ENCODE data around the gene WDFY4. TPM values are rescaled to one million over a fixed set of nuclear protein-coding genes. Genes with fewer than 3 reads are reported as not detected.
A peak's percentile ranks its signal among the peaks of the same experiment; 100 is the strongest.

The WDFY4 gene
- total and polyA plus RNA-seq, 4 donors = 3.1 to 3.8 (median 3.5) TPM

GRCh38 chr10:48704156-48704555 lies 19.5 kb downstream of the WDFY4 start:
- H3K4me1 ChIP-seq (ENCODE audit: control insufficient read depth, insufficient read depth, low read length) = peaks cover 10% of the 10 kb centered on the region
- H3K27me3 ChIP-seq (ENCODE audit: control insufficient read depth, insufficient read depth, low read length) = no peaks in the 10 kb centered on the region
- H3K27ac ChIP-seq (ENCODE audit: low read depth, low read length) = no peak overlapping the region
- 77% methylated on average over 5 of the region's 5 CpGs for WGBS (ENCODE audit: insufficient coverage)
- H3K4me3 ChIP-seq (ENCODE audit: low read depth, low read length) = no peak overlapping the region
- H3K36me3 ChIP-seq (ENCODE audit: control insufficient read depth, insufficient read depth, low read length) = no peaks in the 10 kb centered on the region
- no peak for DNase-seq (ENCODE audit: low read depth in 4 of 6, low spot score in 6 of 6)
- H3K9me3 ChIP-seq (ENCODE audit: control insufficient read depth, insufficient read depth, low read length) = no peaks in the 10 kb centered on the region

- WGBS (ENCODE audit: insufficient coverage) = 83% methylated on average over 7 of the region's 9 CpGs
- no peaks in the 10 kb centered on the region for H3K36me3 ChIP-seq (ENCODE audit: control insufficient read depth, insufficient read depth, low read length)
Measured at GRCh38 chr10:48705401-48705938, 20.8 kb downstream of the WDFY4 start.

GRCh38 chr10:48707472-48707871 lies 22.8 kb downstream of the WDFY4 start:
- DNase-seq (ENCODE audit: low read depth in 4 of 6, low spot score in 6 of 6) = no peak
- no peaks in the 10 kb centered on the region for H3K9me3 ChIP-seq (ENCODE audit: control insufficient read depth, insufficient read depth, low read length)
- H3K27ac ChIP-seq (ENCODE audit: low read depth, low read length) = no peak overlapping the region
- H3K4me3 ChIP-seq (ENCODE audit: low read depth, low read length) = no peak overlapping the region
- no peaks in the 10 kb centered on the region for H3K27me3 ChIP-seq (ENCODE audit: control insufficient read depth, insufficient read depth, low read length)
- H3K36me3 ChIP-seq (ENCODE audit: control insufficient read depth, insufficient read depth, low read length) = no peaks in the 10 kb centered on the region
- peaks cover 10% of the 10 kb centered on the region for H3K4me1 ChIP-seq (ENCODE audit: control insufficient read depth, insufficient read depth, low read length)
- 73% methylated on average over 1 of the region's 2 CpGs for WGBS (ENCODE audit: insufficient coverage)

More at GRCh38 chr10:48705401-48705938, 20.8 kb downstream of the WDFY4 start:
- DNase-seq (ENCODE audit: low read depth in 4 of 6, low spot score in 6 of 6) = no peak
- H3K4me1 ChIP-seq (ENCODE audit: control insufficient read depth, insufficient read depth, low read length) = peaks cover 10% of the 10 kb centered on the region
- no peaks in the 10 kb centered on the region for H3K27me3 ChIP-seq (ENCODE audit: control insufficient read depth, insufficient read depth, low read length)
- no peak overlapping the region for H3K27ac ChIP-seq (ENCODE audit: low read depth, low read length)
- no peak overlapping the region for H3K4me3 ChIP-seq (ENCODE audit: low read depth, low read length)
- H3K9me3 ChIP-seq (ENCODE audit: control insufficient read depth, insufficient read depth, low read length) = no peaks in the 10 kb centered on the region

GRCh38 chr10:48708144-48708543 lies 23.5 kb downstream of the WDFY4 start:
- no peak overlapping the region for H3K27ac ChIP-seq (ENCODE audit: low read depth, low read length)
- no peaks in the 10 kb centered on the region for H3K9me3 ChIP-seq (ENCODE audit: control insufficient read depth, insufficient read depth, low read length)
- H3K4me1 ChIP-seq (ENCODE audit: control insufficient read depth, insufficient read depth, low read length) = peaks cover 10% of the 10 kb centered on the region
- H3K4me3 ChIP-seq (ENCODE audit: low read depth, low read length) = no peak overlapping the region
- H3K36me3 ChIP-seq (ENCODE audit: control insufficient read depth, insufficient read depth, low read length) = no peaks in the 10 kb centered on the region
- 40% methylated on average over 1 of the region's 5 CpGs for WGBS (ENCODE audit: insufficient coverage)
- peak in 1 of 6 donors; percentile 20 for DNase-seq (ENCODE audit: low read depth in 4 of 6, low spot score in 6 of 6)
- no peaks in the 10 kb centered on the region for H3K27me3 ChIP-seq (ENCODE audit: control insufficient read depth, insufficient read depth, low read length)

- H3K27ac ChIP-seq (ENCODE audit: low read depth, low read length) = no peak overlapping the region
- WGBS (ENCODE audit: insufficient coverage) = no CpG with 5 or more reads among the region's 6 CpGs
- H3K27me3 ChIP-seq (ENCODE audit: control insufficient read depth, insufficient read depth, low read length) = no peaks in the 10 kb centered on the region
- H3K4me3 ChIP-seq (ENCODE audit: low read depth, low read length) = no peak overlapping the region
- DNase-seq (ENCODE audit: low read depth in 4 of 6, low spot score in 6 of 6) = peak in 1 of 6 donors; percentile 67
- peaks cover 3% of the 10 kb centered on the region for H3K4me1 ChIP-seq (ENCODE audit: control insufficient read depth, insufficient read depth, low read length)
- H3K36me3 ChIP-seq (ENCODE audit: control insufficient read depth, insufficient read depth, low read length) = no peaks in the 10 kb centered on the region
- no peaks in the 10 kb centered on the region for H3K9me3 ChIP-seq (ENCODE audit: control insufficient read depth, insufficient read depth, low read length)
Measured at GRCh38 chr10:48710647-48711275, 26.1 kb downstream of the WDFY4 start.

- Histone ChIP-seq H3K27me3 (ENCODE audit: control insufficient read depth, insufficient read depth, low read length) (no peaks in the 10 kb centered on the region), H3K27ac (ENCODE audit: low read depth, low read length) (no peak overlapping the region), H3K9me3 (ENCODE audit: control insufficient read depth, insufficient read depth, low read length) (no peaks in the 10 kb centered on the region), H3K36me3 (ENCODE audit: control insufficient read depth, insufficient read depth, low read length) (no peaks in the 10 kb centered on the region), H3K4me3 (ENCODE audit: low read depth, low read length) (no peak overlapping the region), H3K4me1 (ENCODE audit: control insufficient read depth, insufficient read depth, low read length) (peaks cover 3% of the 10 kb centered on the region)
- DNase-seq (ENCODE audit: low read depth in 4 of 6, low spot score in 6 of 6) = no peak
- no CpG with 5 or more reads among the region's 3 CpGs for WGBS (ENCODE audit: insufficient coverage)
Measured at GRCh38 chr10:48711830-48712229, 27.2 kb downstream of the WDFY4 start.

- Histone ChIP-seq H3K27me3 (ENCODE audit: control insufficient read depth, insufficient read depth, low read length) (no peaks in the 10 kb centered on the region), H3K36me3 (ENCODE audit: control insufficient read depth, insufficient read depth, low read length) (no peaks in the 10 kb centered on the region), H3K9me3 (ENCODE audit: control insufficient read depth, insufficient read depth, low read length) (no peaks in the 10 kb centered on the region), H3K27ac (ENCODE audit: low read depth, low read length) (no peak overlapping the region), H3K4me1 (ENCODE audit: control insufficient read depth, insufficient read depth, low read length) (no peaks in the 10 kb centered on the region), H3K4me3 (ENCODE audit: low read depth, low read length) (no peak overlapping the region)
- no peak for DNase-seq (ENCODE audit: low read depth in 4 of 6, low spot score in 6 of 6)
Measured at GRCh38 chr10:48714088-48714487, 29.4 kb downstream of the WDFY4 start.

- H3K4me3 ChIP-seq (ENCODE audit: low read depth, low read length) = no peak overlapping the region
- 45% methylated on average over 4 of the region's 4 CpGs for whole genome bisulfite sequencing (ENCODE audit: insufficient coverage)
- no peaks in the 10 kb centered on the region for H3K9me3 ChIP-seq (ENCODE audit: control insufficient read depth, insufficient read depth, low read length)
- H3K36me3 ChIP-seq (ENCODE audit: control insufficient read depth, insufficient read depth, low read length) = no peaks in the 10 kb centered on the region
- no peak overlapping the region for H3K27ac ChIP-seq (ENCODE audit: low read depth, low read length)
- no peaks in the 10 kb centered on the region for H3K4me1 ChIP-seq (ENCODE audit: control insufficient read depth, insufficient read depth, low read length)
- H3K27me3 ChIP-seq (ENCODE audit: control insufficient read depth, insufficient read depth, low read length) = no peaks in the 10 kb centered on the region
- DNase-seq (ENCODE audit: low read depth in 4 of 6, low spot score in 6 of 6) = peak in 1 of 6 donors; percentile 63
Measured at GRCh38 chr10:48716416-48716815, 31.7 kb downstream of the WDFY4 start.

GRCh38 chr10:48720611-48721010 lies 35.9 kb downstream of the WDFY4 start:
- Histone ChIP-seq H3K27me3 (ENCODE audit: control insufficient read depth, insufficient read depth, low read length) (no peaks in the 10 kb centered on the region), H3K4me3 (ENCODE audit: low read depth, low read length) (no peak overlapping the region), H3K36me3 (ENCODE audit: control insufficient read depth, insufficient read depth, low read length) (no peaks in the 10 kb centered on the region), H3K4me1 (ENCODE audit: control insufficient read depth, insufficient read depth, low read length) (no peaks in the 10 kb centered on the region), H3K27ac (ENCODE audit: low read depth, low read length) (no peak overlapping the region), H3K9me3 (ENCODE audit: control insufficient read depth, insufficient read depth, low read length) (no peaks in the 10 kb centered on the region)
- WGBS (ENCODE audit: insufficient coverage) = 72% methylated on average over 3 of the region's 5 CpGs
- DNase-seq (ENCODE audit: low read depth in 4 of 6, low spot score in 6 of 6) = no peak

Data from spinal cord (tissue), 10 donors.